Skin of body (tissue), 2 donors: ENCODE data around the gene HLA-DPA1. TPM values are rescaled to one million over a fixed set of nuclear protein-coding genes. Genes with fewer than 3 reads are reported as not detected.
"Not testable (repeated sequence)": the region's sequence is repeated elsewhere in the genome, so short reads cannot be mapped to it uniquely, and the experiment has no call there.

Experiments used
- DNase-seq: peaks from one replicate; lab custom pipeline; 2025; lab: John Stamatoyannopoulos, UW
- total RNA-seq: library from RNA; depleted of rRNA; stranded (reverse); fragments of >200 nt; gene quantifications from one replicate; pipeline ENCODE4 v1.2.3, GENCODE V29; 2014

HLA-DPA1 gene
- total RNA-seq, 1 donor from 2014 or later, result 16.1 TPM

DNA sequence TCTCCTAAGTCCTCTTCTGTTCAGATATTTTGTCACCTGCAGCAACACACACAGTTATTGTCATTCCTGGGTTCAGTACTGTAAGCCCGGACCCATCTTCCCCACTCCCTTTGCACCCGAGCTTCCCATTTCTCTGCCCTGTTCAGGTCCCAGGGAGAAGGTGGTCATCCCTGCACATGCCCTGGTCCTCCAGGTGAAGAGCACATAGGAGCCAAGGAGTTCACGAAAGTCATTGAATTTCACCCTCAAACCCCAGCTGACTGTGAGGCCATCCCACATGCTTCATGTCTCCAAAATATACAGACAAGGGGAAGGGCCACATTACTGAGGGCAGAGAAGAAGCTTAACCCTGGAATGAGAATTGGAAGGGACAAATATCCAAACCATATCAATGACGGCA, 8.1 kb downstream of the HLA-DPA1 start:
- DNase-seq, result no peak

DNA sequence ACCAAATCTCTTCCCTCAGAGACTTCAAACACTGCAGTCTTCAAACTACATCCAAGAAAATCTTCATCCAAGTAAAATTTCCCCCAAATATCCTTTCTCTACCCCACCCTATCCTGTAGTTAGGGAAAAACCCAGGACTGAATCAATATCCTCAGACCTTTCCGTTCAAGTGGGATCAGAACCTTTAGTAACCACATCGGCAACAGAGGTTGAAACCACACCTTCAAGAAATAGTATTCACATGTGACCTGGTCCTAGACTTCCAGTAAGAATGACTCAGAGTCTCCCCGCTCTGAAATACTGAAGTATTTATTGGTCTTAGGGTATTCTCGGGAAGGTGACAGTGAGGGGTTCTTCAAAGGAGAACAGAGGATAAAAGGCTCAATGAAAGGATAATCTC, 8.7 kb downstream of the HLA-DPA1 start:
- no peak for DNase-seq

DNA sequence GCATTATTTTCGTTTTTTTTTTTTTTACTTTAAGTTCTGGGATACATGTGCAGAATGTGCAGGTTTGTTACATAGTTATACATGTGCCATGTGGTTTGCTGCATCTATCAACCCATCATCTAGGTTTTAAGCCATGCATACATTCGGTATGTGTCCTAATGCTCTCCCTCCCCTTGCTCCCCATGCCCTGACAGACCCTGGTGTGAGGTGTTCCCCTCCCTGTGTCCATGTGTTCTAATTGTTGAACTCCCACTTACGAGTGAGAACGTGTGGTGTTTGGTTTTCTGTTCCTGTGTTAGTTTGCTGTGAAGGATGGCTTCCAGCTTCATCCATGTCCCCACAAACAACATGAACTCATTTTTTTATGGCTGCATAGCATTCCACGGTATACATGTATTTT, 10.0 kb downstream of the HLA-DPA1 start:
- DNase-seq, result not testable (repeated sequence)

DNA sequence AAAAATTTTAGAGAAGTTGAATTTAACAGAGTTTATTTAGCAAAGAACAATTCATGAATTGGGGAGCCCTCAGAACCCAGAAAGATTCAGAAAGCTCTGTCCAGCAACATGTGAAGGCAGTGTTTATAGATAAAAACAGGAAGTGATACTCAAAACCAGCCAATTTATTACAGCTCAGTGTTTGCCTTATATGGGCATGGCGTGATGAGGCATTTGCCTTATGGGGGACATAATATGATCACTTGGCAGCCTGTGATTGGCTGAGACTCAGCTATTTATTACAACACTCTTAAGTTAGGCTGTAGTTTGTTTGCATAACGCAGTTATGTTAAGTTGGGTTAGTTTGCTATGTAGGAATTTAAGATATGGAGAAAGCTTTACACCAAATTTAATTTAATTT, 11.5 kb downstream of the HLA-DPA1 start:
- DNase-seq, result no peak

DNA sequence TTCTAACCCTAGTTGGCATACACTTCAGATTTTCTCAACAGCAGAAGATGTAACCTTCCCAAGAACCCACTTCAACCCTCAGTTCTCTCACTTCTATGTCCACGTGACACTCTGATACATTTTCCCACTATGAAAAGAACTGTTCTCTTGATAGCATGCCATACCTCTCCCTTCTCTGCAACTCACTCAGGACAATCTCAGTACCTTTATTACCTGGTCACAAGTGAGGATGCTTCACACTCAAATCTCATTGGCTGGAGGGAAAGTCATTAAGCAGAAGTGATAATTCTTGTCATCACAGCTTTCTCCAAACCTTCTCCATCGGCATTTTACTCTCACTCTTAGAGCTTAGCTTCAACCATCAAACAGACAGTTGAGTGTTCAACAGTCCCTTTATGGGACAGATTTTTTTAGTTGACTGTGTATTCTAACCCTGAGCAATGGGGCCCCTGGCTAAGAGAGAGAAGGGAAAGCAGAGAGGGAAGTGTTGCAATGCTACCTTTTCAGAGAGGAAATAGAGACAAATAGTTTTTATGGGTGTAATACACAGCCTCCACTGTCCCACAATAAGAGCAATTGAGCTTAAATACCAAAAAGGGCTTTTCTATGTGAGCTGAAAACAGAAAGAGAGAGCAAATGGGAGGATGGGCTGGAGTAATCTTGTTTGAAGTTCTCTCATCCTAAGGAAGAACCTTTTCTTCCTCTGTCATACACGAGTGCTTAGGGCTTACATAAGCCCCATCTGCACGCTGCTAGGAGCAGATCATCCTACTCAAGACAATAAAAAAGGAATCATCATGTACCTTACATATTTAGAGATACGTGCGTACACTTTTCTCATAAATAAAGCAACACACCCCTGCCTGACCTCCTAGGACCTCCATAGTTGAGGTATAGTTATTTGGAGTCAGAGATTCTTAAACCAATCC, 16.0 kb downstream of the HLA-DPA1 start:
- DNase-seq, result no peak

DNA sequence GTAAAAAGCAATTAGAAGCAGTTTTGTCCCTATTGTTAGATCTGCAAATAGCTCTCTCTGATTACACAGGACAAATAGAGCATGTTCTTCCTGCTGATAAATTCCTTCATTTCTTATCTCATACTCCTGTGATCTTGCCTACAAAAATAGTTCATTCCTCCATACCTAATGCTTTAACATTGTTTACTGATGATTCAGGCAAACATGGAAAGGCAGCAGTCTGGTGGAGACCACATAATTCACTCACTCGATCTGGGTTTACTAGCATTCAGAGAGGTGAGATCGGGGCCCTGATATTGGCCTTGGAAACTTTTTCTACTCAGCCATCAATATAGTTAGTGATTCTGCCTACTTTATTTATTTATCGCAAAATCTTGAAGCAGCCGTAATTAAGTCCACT, 20.2 kb downstream of the HLA-DPA1 start:
- no peak for DNase-seq

DNA sequence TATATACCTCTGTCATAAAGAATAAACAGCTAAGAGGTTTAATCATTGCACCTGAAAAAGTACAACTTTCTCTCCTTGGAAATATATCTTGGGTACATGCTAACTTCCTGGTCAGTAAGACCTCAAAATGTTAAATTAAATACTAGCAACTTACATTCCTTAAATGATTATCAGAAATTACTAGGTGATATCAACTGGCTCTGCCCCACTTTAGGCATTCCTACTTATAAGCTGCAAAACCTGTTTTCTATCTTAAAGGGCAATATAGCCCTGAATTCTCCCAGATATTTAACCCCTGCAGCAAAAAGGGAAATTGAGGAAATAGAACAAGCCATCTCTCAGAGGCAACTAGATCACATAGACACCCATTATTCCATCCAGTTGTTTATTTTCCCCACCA, 20.8 kb downstream of the HLA-DPA1 start:
- no peak for DNase-seq

DNA sequence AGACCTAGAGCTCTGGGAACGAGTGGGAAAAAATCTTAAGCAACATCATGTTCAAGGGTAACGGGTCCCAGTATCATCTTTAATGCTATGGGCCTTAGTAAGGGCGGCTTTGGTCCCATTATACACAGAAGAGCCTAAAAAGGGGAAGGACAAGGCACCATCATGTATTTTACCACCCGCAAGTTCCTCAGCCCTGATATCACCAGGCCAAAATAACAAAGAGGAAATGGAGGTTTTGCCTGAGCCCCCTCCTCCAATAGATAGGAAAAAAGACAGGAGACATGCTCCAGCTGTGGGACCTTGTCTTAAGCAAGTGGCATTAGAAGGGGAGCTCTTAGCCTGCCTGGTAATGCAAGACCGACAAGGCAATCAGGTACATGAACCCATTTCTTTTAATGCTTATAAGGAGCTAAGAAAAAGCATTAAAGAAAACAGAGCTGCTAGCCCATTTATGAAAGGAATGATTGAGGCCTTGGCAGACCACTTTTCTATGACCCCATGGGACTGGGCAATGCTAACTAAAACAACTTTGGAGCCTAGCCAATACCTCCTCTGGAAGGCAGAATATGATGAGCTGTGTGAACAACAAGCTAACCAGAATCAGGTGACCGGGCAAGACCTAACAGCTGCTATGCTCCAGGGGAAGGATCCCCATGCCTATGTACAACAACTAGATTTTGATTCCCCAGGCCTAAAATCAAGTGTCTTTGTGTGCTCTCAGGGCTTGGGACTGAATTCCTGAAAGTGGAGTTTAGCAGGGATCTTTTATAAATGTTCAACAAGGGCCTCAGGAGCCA, 23.2 kb downstream of the HLA-DPA1 start:
- DNase-seq, result no peak

DNA sequence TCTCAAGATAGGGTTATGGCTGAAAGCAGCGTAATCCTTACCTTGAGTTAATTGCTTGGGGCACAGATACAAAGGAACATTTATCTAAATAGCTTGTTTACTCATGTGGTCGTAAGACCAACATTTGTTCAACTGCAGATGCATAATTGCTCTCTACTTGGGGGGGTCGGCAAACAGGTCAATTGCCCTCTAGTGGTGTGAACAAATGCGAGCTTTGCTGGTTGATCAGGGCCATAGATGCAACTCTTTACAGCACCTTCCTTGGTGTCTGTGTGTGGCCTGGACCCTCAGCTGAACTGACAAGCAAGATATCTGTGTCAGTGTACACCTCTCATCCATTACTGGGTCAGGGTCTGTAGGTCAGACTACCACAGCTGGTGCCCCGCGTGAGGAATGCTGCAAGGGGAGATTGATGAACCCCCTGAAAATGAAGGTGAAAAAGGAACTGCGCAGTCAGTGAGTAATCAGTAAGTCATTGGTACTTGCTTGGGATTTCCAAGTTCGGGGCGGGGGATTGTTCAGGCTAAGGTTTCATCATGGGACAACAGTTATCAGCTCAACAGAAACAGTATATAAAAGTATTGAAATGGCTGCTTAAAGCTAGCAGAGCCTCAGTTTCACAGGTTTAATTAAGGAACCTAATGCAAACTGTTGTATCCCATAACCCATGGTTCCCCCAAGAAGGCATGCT, 24.0 kb downstream of the HLA-DPA1 start:
- DNase-seq, result no peak

DNA sequence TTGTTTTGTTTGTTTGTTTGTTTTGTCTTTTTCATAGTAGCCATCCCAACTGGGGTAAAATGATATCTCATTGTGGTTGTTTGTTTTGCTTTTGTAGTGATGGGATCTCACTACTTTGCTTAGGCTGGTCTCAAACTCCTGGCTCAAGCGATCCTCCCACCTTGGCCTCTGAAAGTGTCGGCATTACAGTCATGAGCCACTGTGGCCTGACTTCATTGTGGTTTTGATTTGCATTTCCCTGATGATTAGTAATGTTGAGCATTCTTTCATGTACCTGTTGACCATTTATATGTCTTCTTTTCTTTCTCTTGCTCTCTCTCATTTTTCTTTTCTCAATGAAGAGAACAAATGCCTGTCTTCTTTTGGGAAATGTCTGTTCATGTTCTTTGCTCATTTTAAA, 33.3 kb downstream of the HLA-DPA1 start:
- no peak for DNase-seq

DNA sequence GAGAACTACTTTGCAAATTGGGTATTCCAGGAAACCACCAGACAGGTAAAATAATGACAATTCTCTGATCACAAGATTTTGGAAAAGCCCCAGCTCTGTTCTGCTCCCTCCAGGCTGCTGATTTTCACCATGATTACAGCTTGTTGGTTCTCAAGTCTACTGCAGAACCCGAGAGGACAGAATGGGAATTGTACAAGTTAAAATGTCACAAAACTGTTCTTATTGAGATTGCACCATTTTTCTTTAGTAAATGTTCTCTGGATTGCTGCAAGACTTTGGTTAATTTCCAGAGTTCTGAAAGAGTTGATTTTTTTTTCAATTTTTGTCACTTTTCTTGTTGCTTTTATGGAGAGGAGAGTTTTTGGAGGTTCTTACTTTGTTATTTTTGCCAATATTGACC, 36.9 kb downstream of the HLA-DPA1 start:
- DNase-seq, result no peak

DNA sequence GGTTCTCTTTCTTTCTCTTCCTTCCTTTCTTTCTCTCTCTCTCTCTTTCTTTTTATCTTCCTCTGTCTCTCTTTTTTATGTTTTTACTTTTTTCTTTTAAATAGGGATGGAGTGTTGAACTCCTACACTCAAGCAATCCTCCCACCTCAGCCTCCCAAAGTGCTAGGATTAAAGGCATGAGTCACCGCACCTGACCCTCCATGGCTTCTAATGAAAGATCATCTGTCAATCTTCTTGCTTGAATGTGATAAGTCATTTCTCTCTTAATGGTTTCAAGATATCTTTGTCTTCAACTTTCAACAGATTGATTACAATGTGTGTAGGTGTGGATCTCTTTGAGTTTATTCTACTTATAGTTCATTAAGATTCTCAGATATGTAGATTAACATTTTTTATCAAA, 38.9 kb downstream of the HLA-DPA1 start:
- no peak for DNase-seq

DNA sequence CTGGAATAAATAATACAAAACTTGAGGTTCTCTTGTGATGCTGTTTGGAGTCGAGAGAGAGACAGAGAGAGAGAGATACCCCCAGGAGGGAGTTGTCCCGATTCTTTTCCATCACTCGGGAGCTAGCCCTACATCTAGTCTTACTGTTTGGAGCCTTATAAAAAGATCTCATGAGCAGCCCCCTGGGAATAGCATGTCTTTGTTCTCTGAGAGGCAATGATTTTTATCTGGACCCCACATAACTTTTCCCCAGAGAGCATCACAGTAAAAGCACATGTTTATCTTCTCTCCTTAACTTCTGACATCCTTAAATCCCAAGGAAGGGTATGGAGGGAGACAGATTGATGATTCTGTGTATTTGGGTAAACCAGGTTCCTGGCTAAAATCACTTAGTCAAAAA, 43.2 kb downstream of the HLA-DPA1 start:
- no peak for DNase-seq

DNA sequence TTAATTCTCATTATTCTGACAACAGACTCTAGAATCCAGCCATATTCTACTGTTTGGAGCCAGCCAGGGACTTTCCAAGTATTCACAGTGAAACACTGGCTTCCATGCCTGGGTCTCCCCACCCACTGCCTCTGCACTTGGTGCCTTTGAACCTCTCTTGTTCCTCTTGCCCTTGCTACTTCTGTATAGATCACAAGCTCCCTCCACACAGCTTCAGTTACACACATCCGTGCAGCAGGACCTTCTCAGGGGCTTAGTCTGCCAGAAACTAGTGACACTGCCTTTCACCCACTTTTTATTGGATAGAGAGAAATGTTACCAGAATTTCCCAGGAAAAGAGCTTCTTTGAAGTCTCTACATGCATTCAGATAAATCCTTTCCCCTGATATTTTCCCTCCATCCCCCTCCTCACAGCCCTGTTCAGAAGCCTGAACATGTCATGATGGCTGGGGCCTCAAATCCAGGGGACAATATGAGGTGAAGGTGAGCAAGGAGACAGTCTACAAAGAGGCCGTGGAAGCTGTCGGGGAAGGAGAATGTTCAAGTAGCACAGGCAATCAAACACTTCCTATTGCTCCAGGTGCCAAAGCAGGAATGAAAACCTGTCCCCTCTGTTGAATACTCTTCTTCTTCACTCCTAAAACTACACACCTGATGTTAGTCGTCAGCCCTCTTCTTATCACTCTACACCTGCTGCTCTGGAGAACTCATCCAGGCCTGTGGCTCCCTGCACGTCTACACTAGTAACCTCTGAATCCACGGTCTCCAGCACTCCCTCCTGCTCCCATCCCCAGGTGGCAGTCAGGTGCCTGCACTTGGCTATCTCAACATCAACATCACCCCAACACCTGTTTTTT, 43.9 kb downstream of the HLA-DPA1 start:
- DNase-seq, result no peak

DNA sequence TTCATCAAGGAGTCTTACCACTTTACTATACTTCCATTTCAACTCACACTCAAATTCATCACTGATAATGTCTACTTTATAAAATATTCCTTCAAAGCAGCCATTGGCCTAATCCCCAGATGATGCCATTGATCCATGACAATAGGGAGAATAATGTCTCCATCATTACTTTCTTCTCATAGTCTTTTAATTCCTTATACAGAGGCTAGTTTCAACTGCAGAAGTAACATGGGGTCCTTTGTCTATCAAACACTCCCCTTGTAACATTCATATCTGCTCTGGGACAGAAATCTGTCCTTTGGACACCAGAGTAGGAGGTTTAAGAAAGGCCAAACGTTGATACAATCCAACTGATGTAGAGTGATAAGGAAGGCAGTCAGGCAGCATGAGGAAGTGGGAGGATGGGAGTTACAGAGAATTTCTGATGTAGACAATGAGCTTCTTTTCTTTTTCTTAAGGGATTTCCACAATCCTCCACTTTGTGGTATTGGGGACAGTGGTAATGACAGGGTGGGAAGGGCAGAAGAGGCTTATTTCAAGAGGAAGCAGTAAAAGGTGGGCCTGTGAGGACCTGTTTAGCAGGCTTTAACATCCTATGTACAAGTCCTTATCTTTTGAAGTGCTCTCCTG, 45.1 kb downstream of the HLA-DPA1 start:
- DNase-seq, result no peak

DNA sequence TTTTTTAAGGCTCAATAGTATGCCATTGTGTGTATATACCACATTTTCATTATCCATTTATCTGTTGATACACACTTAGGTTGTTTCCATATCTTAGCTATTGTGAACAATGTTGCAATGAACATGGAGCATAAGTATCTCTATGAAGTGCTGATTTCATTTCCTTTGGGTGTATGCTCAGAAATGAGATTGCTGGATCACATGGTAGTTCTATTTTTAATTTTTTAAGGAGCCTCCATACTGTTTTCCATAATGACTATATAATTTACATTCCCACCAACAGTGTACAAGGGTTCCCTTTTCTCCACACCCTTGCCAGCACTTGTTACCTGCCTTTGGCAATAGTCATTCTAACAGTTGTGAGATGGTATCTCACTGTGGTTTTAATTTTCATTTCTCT, 48.9 kb downstream of the HLA-DPA1 start:
- DNase-seq, result no peak

DNA sequence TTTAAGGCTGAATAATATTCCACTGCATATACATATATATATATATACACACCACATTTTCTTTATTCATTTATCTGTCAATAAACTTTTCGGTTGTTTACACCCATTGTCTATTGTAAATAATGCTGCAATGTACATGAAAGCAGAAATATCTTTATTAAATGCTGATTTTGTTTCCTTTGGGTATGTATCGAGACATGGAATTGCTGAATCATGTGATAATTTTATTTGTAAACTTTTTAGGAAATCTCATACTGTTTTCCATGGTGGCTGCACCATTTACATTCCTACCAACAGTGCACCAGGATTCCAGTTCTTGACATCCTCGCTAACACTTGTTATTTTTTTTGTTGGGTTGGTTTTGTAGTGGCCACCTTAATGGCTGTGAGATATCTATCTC, 49.9 kb downstream of the HLA-DPA1 start:
- no peak for DNase-seq

DNA sequence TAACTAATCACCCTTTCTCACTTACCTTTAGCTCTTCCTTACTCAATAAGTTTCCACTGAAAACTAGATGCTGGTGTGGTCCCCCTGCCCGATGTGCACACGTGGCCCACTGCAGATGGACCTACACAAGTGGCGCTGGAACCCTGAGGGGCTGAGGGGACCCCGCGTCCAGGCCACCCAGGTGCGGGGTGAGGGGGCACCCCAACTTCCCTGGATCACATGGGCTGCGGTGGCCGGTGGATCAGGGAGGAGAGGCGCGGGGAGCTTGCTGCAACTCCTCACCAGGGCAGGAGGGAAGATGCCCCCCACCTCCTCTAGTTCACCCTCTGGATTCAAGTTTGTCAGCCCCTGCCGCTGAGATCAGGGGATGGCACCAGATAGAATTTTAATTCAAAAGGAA, 51.5 kb downstream of the HLA-DPA1 start:
- DNase-seq, result no peak

DNA sequence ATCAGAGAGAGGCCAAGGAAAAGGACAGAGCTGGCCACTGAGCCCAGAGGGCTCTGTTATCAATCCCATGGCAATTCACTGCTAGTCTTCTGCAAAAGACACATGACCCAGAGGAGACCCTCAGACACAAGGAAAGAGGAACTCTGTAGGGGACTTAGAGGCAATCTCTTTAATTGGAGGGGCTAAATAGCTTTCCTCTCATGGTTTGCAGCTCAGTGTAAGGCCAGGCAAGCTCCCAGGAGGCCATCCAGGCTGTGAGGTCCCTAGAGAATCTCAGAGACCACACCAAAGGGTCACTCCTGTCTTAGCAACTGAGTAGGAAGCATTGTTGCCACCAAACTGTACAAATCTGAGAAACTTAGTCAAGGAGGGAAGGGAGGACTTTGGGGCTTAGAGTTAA, 54.1 kb downstream of the HLA-DPA1 start:
- DNase-seq, result no peak

DNA sequence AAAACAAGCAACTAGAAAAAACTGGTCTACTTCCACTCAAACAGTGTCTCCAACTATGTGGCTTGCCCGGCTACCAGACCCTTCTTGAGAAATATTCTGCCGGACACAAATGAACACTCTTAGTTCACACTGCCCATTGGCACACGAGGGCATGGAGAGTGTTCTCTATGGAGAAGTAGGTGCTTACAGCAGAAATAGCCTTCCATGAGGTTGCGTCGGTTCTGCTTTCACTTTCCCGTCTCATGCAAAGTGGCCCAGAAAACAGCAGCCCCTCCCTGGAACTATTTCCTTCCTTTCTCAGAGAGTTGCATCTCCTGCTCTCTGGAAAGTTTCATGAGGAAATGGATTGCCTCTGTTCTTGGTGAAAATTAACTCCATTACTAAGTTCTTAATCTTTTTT, 54.5 kb downstream of the HLA-DPA1 start:
- peak; percentile 32 for DNase-seq

DNA sequence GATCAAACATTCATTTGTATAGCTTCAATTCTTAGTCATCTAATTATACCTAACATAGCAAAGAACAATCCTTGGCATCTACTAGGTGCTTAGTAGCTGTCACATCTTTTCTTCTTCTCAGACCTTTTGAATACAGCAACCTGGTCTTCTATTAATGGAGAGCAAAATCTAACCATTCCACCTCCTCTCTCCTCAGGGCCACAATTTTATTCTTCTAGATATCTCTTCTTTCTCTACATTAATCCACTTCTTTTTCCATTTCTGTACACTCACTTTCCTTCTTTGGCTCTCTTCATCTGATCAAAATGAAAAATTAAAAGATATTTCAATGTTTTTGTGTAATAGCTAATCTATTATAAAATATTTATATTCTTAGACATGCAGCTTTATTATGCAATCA, 55.0 kb downstream of the HLA-DPA1 start:
- no peak for DNase-seq
